Pancreas (tissue), 10 donors: ENCODE measurements around the gene TUBA8. TPM values are rescaled to one million over a fixed set of nuclear protein-coding genes. Genes with fewer than 3 reads are reported as not detected.

Experiments used
- ATAC-seq, 4 donors: fragments of 200-7000 bp; cut with Tn5 transposase; one replicate each; pipeline versions ENCODE4 v1.8.0 to v1.9.1; 2020; ENCODE audit warnings: mild to moderate bottlenecking in 4 of 4, moderate library complexity in 4 of 4
- DNase-seq, 6 donors: peaks; one replicate each; pipeline ENCODE4 v3.0.0-alpha.2; 2020
- FAIRE-seq: peaks from 2 replicates; lab custom pipeline; 2012; peaks lifted over from hg19 to GRCh38; lab: Jason Lieb, UNC
- H3K27ac ChIP-seq, 4 donors: fragments of 200-600 bp; sonication (generic); 1 replicate in 3 of 4; 2 replicates in 1 of 4; pipeline versions ENCODE4 v1.5.0 to v1.8.0; 2020
- H3K27me3 ChIP-seq, 4 donors: fragments of 200-600 bp; one replicate each; pipeline ENCODE4 v1.8.0; 2021
- H3K36me3 ChIP-seq, 3 donors: fragments of 200-600 bp; sonication (generic) in 1 of 3; one replicate each; pipeline versions ENCODE4 v1.5.0 to v1.8.0; 2020 to 2021
- H3K4me1 ChIP-seq, 3 donors: fragments of 200-600 bp; one replicate each; pipeline ENCODE4 v1.8.0; 2021
- H3K4me3 ChIP-seq, 4 donors: fragments of 200-600 bp; sonication (generic) in 2 of 4; one replicate each; pipeline versions ENCODE4 v1.5.0 to v1.8.0; 2020 to 2021
- H3K9me3 ChIP-seq, 4 donors: fragments of 200-600 bp; one replicate each; pipeline ENCODE4 v1.8.0; 2021
- CTCF ChIP-seq, 4 donors: fragments of 200-600 bp; sonication (generic) in 3 of 4; IDR thresholded peaks; one replicate each; pipeline versions ENCODE4 v1.5.0 to v1.8.0; 2021; ENCODE audit warnings: antibody characterized with exemption in 4 of 4
- WGBS, 2 donors: extraction: QIAGEN DNeasy Blood & Tissue Kit; methylation state at CpG; one replicate each; pipeline ENCODE4 v1.1.7; 2013; 5-methylcytosine and 5-hydroxymethylcytosine counted together
- intact Hi-C, 3 donors: fragments of 100-400 bp; cut with DNase I; formaldehyde crosslinking; loops; one replicate each; pipeline versions ENCODE4 v1.11.1 to v1.14.2; 2022
- polyA plus RNA-seq, 2 donors: library from polyadenylated mRNA; stranded (reverse); fragments of 200-250 nt; gene quantifications; one replicate each; pipeline ENCODE4 v1.2.3, GENCODE V29; 2013
- total RNA-seq, 6 donors: library from RNA; stranded (reverse); fragmentation: NEBNext Ultra II Directional in 4 of 6; extraction: Animal tissue kit (Norgen Biotek cat#: 25700) in 4 of 6; gene quantifications; one replicate each; pipeline versions ENCODE4 v1.2.1 to v1.2.4, GENCODE V29; 2021 to 2023
- donor health status: healthy with polysubstance abuse.
- donor health status: DM: no; HTN: no; CAD: no; lungs with moderate emphysema.
- donor health status: DM: no; HTN: no; CAD: no.
- donor health status: control.
- donor health status: control.
- donor health status: Bipolar disorder and iron deficiency.
- donor health status: DM: yes; HTN: yes; CAD: no.
- donor health status: DM: no; HTN: no; CAD: no.
- donor health status: DM: no; HTN: no; CAD: no.
- donor health status: DM: yes; HTN: yes; CAD: no.

The TUBA8 gene
- total and polyA plus RNA-seq, 8 donors: 1.5 to 5.4 (median 2.1) TPM

GRCh38 chr22:18081416-18081815 is 29.2 kb upstream of the TUBA8 start:
- DNase-seq (no peak), FAIRE-seq (no peak), ATAC-seq (no peak)
- Histone ChIP-seq H3K9me3 (no peaks in the 10 kb centered on the region), H3K36me3 (peaks cover 0 to 30% (median 12%) of the 10 kb centered on the region in 3 donors), H3K4me1 (peaks cover 7 to 17% (median 13%) of the 10 kb centered on the region in 3 donors), H3K4me3 (no peak overlapping the region), H3K27me3 (no peaks in the 10 kb centered on the region), H3K27ac (no peak overlapping the region)
- 77 to 86% methylated on average over 5 of the region's 5 CpGs for WGBS, 2 donors
- intact Hi-C loops: no loop called here
- TF ChIP-seq CTCF (IDR thresholded peaks at IDR 0.05): no peak

GRCh38 chr22:18082467-18082866 is 28.1 kb upstream of the TUBA8 start:
- DNase-seq (no peak), FAIRE-seq (no peak), ATAC-seq (no peak)
- Histone ChIP-seq H3K27me3 (no peaks in the 10 kb centered on the region), H3K4me1 (peaks cover 0 to 8% (median 7%) of the 10 kb centered on the region in 3 donors), H3K4me3 (no peak overlapping the region), H3K36me3 (peaks cover 0 to 41% (median 13%) of the 10 kb centered on the region in 3 donors), H3K9me3 (no peaks in the 10 kb centered on the region), H3K27ac (no peak overlapping the region)
- intact Hi-C loops: no loop called here
- TF ChIP-seq CTCF (IDR thresholded peaks at IDR 0.05): no peak
- WGBS, 2 donors: 62 to 70% methylated on average over 2 of the region's 2 CpGs

GRCh38 chr22:18083406-18083805 is 27.2 kb upstream of the TUBA8 start:
- Histone ChIP-seq H3K36me3 (peaks cover 0 to 50% (median 21%) of the 10 kb centered on the region in 3 donors), H3K4me1 (peaks cover 0 to 8% (median 7%) of the 10 kb centered on the region in 3 donors), H3K27me3 (no peaks in the 10 kb centered on the region), H3K27ac (no peak overlapping the region), H3K4me3 (no peak overlapping the region), H3K9me3 (no peaks in the 10 kb centered on the region)
- no peak for ATAC-seq
- no peak for FAIRE-seq
- TF ChIP-seq CTCF (IDR thresholded peaks at IDR 0.05): no peak
- 91 to 93% methylated on average over 10 of the region's 10 CpGs for WGBS, 2 donors
- no peak for DNase-seq
- intact Hi-C loops: no loop called here

- TF ChIP-seq CTCF (IDR thresholded peaks at IDR 0.05): no peak
- ATAC-seq: peak in 3 of 4 donors; percentile 55 to 69 (median 66)
- Histone ChIP-seq H3K27ac (no peak overlapping the region), H3K4me3 (no peak overlapping the region), H3K27me3 (no peaks in the 10 kb centered on the region), H3K36me3 (peaks cover 0 to 52% (median 21%) of the 10 kb centered on the region in 3 donors), H3K4me1 (peaks cover 0 to 2% (median 0%) of the 10 kb centered on the region in 3 donors), H3K9me3 (no peaks in the 10 kb centered on the region)
- intact Hi-C loops: no loop called here
- DNase-seq: no peak
- FAIRE-seq: no peak
These were observed 25.4 kb upstream of the TUBA8 start for GRCh38 chr22:18085188-18085587.

- H3K4me1 ChIP-seq: peaks cover 0 to 10% (median 5%) of the 10 kb centered on the region in 3 donors
- TF ChIP-seq CTCF (IDR thresholded peaks at IDR 0.05): no peak
- no peaks in the 10 kb centered on the region for H3K9me3 ChIP-seq
- no peak for FAIRE-seq
- H3K27me3 ChIP-seq: no peaks in the 10 kb centered on the region
- peaks cover 0 to 49% (median 21%) of the 10 kb centered on the region in 3 donors for H3K36me3 ChIP-seq
- no peak overlapping the region for H3K27ac ChIP-seq
- no peak for DNase-seq
- WGBS, 2 donors: 70 to 81% methylated on average over 13 of the region's 13 CpGs
- intact Hi-C loops: no loop called here
- ATAC-seq: no peak
- H3K4me3 ChIP-seq: no peak overlapping the region
These were observed 23.2 kb upstream of the TUBA8 start for GRCh38 chr22:18087350-18087855.
